Measurements from ENCODE around the gene MUC2.

Gene MUC2

GRCh38 chr11:1032310-1032891, 42.3 kb upstream of the MUC2 start:
- no peaks in the 10 kb centered on the region for H3K4me1 ChIP-seq (ENCODE audit: insufficient read depth, low read length, poor library complexity, severe bottlenecking)
- H4K20me1 ChIP-seq (ENCODE audit: insufficient read depth, low read length, poor library complexity, severe bottlenecking) = no peaks in the 10 kb centered on the region
- H3K27me3 ChIP-seq (ENCODE audit: insufficient read depth, low read length, poor library complexity, severe bottlenecking) = no peaks in the 10 kb centered on the region
- no peak overlapping the region for H3K4me3 ChIP-seq (ENCODE audit: low read length, poor library complexity, severe bottlenecking)
- no peaks in the 10 kb centered on the region for H3K9me3 ChIP-seq (ENCODE audit: insufficient read depth, low read depth, low read length)
- TF ChIP-seq EZH2phosphoT487 (IDR thresholded peaks at IDR 0.05; ENCODE audit: borderline replicate concordance) = no peak
- no peaks in the 10 kb centered on the region for H3F3A ChIP-seq (ENCODE audit: low read depth)
- H2AFZ ChIP-seq (ENCODE audit: low read length) = no peak overlapping the region
- H3K36me3 ChIP-seq (ENCODE audit: insufficient read depth, low read length) = no peaks in the 10 kb centered on the region
- H3K79me2 ChIP-seq (ENCODE audit: insufficient read depth, low read length) = no peaks in the 10 kb centered on the region
- H3K4me2 ChIP-seq (ENCODE audit: low read depth, low read length, poor library complexity, severe bottlenecking) = no peak overlapping the region
- no peaks in the 10 kb centered on the region for H3K9me2 ChIP-seq (replicated peaks; ENCODE audit: low read depth, low read length)
- no peak overlapping the region for H3K9ac ChIP-seq (ENCODE audit: low read depth, low read length, poor library complexity, severe bottlenecking)

- Histone ChIP-seq H3K27me3 (ENCODE audit: insufficient read depth, low read length, poor library complexity, severe bottlenecking) (no peaks in the 10 kb centered on the region), H3K36me3 (ENCODE audit: insufficient read depth, low read length) (no peaks in the 10 kb centered on the region), H3K9me2 (replicated peaks; ENCODE audit: low read depth, low read length) (no peaks in the 10 kb centered on the region), H2AFZ (ENCODE audit: low read length) (no peak overlapping the region), H3F3A (ENCODE audit: low read depth) (no peaks in the 10 kb centered on the region), H3K4me3 (ENCODE audit: low read length, poor library complexity, severe bottlenecking) (no peak overlapping the region), H3K9ac (ENCODE audit: low read depth, low read length, poor library complexity, severe bottlenecking) (no peak overlapping the region), H3K79me2 (ENCODE audit: insufficient read depth, low read length) (no peaks in the 10 kb centered on the region), H3K9me3 (ENCODE audit: insufficient read depth, low read depth, low read length) (no peaks in the 10 kb centered on the region), H3K4me1 (ENCODE audit: insufficient read depth, low read length, poor library complexity, severe bottlenecking) (no peaks in the 10 kb centered on the region), H3K4me2 (ENCODE audit: low read depth, low read length, poor library complexity, severe bottlenecking) (no peak overlapping the region), H4K20me1 (ENCODE audit: insufficient read depth, low read length, poor library complexity, severe bottlenecking) (no peaks in the 10 kb centered on the region)
- TF ChIP-seq EZH2phosphoT487 (IDR thresholded peaks at IDR 0.05; ENCODE audit: borderline replicate concordance) = no peak
- TF ChIP-seq, protein P1, sequence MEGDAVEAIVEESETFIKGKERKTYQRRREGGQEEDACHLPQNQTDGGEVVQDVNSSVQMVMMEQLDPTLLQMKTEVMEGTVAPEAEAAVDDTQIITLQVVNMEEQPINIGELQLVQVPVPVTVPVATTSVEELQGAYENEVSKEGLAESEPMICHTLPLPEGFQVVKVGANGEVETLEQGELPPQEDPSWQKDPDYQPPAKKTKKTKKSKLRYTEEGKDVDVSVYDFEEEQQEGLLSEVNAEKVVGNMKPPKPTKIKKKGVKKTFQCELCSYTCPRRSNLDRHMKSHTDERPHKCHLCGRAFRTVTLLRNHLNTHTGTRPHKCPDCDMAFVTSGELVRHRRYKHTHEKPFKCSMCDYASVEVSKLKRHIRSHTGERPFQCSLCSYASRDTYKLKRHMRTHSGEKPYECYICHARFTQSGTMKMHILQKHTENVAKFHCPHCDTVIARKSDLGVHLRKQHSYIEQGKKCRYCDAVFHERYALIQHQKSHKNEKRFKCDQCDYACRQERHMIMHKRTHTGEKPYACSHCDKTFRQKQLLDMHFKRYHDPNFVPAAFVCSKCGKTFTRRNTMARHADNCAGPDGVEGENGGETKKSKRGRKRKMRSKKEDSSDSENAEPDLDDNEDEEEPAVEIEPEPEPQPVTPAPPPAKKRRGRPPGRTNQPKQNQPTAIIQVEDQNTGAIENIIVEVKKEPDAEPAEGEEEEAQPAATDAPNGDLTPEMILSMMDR (conservative IDR thresholded peaks at IDR 0.05; ENCODE audit: low read length) = no peak
These were observed 41.5 kb upstream of the MUC2 start for GRCh38 chr11:1033016-1033798.

DNA sequence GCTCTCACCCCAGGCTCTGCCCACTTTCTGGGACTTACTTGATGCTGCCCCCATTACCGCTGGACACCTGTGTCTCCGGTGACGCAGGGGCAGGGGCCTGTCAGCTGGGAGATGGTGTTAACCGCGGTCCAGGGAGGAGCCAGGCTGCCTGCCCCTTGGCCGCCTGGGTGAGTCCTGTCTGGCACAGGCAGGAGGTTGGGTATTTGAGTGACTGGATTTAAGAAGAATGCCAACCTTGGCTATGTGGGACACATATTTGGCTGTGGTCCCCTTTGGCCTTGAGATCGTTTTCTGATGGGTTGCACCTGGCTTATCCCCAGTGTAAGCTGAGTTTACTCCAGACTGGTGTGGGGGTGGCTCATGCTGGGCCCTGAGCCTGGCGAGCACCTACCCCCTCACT, 40.7 kb upstream of the MUC2 start:
- Histone ChIP-seq H3F3A (ENCODE audit: low read depth) (no peaks in the 10 kb centered on the region), H2AFZ (ENCODE audit: low read length) (no peak overlapping the region), H4K20me1 (ENCODE audit: insufficient read depth, low read length, poor library complexity, severe bottlenecking) (no peaks in the 10 kb centered on the region), H3K36me3 (ENCODE audit: insufficient read depth, low read length) (no peaks in the 10 kb centered on the region), H3K27me3 (ENCODE audit: insufficient read depth, low read length, poor library complexity, severe bottlenecking) (no peaks in the 10 kb centered on the region), H3K4me2 (ENCODE audit: low read depth, low read length, poor library complexity, severe bottlenecking) (no peak overlapping the region), H3K4me3 (ENCODE audit: low read length, poor library complexity, severe bottlenecking) (no peak overlapping the region), H3K9me3 (ENCODE audit: insufficient read depth, low read depth, low read length) (no peaks in the 10 kb centered on the region), H3K9ac (ENCODE audit: low read depth, low read length, poor library complexity, severe bottlenecking) (no peak overlapping the region), H3K79me2 (ENCODE audit: insufficient read depth, low read length) (no peaks in the 10 kb centered on the region), H3K9me2 (replicated peaks; ENCODE audit: low read depth, low read length) (no peaks in the 10 kb centered on the region), H3K4me1 (ENCODE audit: insufficient read depth, low read length, poor library complexity, severe bottlenecking) (no peaks in the 10 kb centered on the region)
- TF ChIP-seq, protein P1 (conservative IDR thresholded peaks at IDR 0.05; ENCODE audit: low read length) = no peak
- no peak for TF ChIP-seq EZH2phosphoT487 (IDR thresholded peaks at IDR 0.05; ENCODE audit: borderline replicate concordance)
